DMS 273 (cell line): ENCODE results near the gene ADM2.

Experiments used
- DNase-seq: peaks from one replicate; lab custom pipeline; 2025; ENCODE audit not compliant: unreplicated experiment; lab: John Stamatoyannopoulos, UW

ADM2 gene

DNA sequence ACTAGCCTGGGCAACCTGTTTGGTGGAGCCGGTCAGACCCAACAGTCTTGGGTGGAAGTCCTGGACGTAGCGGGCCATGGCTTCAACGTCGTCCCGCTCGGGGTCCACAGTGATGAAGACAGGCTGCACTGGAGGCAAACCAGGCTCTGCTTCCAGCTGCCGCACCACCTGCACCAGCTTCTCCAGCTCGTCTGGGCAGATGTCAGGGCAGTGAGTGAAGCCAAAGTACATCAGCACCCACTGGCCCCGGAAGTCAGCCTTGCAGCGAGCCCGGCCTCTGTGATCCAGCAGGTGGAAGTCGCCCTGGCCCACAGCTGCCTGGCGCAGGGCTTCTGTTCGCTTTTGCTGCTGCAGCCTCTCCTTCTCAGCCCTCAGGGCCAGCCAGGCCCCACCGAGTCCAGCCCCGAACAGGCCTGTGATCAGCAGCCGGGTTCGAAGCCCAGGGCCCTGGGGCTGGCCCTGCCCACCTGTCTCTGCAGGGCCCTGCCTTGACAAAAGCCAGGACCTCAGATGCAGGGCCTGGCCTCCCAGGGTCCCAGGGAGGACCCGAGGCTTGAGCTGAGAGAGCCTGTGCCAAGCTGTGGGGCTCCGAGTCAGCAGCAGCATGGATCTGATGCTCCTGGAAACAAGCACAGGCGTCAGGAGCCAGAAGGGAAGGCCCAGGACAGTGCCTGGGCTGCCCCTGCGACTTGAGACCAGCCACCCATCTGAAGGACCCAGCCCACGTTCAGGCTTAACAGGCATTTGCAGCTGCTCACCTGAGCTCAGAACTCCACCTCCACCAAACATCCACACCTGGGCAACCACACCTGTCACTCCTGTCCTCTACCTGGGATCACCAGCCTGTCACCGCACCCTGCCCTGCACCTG, 42.7 kb downstream of the ADM2 start:
- DNase-seq = peak; percentile 74

DNA sequence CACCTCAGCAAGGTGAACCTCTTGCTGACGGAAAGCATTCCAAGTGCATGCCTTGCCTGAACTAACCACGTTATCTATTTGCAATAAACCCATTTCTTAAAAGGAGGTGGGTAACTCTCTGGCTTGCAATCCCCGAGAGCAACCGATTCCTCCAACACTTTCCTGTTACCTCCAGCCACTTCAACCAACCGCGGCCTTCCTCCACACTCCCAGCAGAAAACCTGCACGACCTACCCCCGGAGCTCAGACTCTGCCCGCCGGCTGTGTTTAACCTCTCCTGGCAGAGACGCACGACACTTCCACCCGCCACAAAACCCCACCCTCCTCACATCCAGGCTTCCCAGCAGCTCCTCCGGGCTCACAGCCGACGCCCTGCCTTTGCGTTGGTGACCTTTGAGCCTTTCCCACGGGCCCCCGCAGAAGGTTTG, 43.3 kb downstream of the ADM2 start:
- DNase-seq = peak; percentile 63

DNA sequence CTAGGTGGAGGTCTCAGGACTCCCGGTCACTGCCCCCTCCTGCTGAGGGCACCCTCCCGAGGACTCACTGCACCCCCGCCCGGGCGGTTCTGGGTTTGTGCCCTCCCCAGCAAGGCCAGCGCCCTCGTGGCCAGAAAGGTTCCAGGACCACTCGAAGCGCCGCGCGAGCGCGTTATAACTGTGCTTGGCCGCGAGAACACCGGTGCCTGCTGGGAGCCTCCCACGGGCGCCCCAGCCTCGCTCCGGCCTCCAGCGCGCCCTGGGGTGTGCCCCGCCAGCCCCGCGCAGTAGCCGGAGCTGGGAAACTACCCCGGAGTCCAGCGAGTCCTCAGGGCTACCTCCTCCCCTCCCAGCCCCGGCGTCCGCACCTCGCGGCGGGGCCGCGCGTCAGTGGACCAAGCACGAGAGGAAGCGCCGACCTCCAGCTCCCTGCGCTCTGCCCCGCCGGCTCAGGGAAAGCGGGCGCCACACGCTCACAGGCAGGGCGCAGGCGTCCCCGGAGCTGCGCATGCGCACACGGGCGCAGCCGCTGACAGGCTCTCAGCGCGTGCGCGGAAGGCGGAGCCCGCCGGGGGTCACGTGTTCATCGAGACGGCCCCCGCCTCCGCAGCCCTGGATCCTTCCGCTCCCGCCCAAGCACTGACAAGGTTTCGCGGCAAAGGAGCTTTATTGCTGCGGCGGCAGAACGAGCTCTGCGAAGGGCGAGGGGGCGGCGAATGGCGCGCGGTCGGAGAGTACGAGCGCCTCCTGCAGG, 43.9 kb downstream of the ADM2 start, which contains the start of gene SCO2:
Gene SCO2, minus strand, starts transcription at position 495 of the 754 bp plus-strand sequence. CDS start 1,187 bp downstream, outside the sequence.
- DNase-seq = peak; percentile 98

DNA sequence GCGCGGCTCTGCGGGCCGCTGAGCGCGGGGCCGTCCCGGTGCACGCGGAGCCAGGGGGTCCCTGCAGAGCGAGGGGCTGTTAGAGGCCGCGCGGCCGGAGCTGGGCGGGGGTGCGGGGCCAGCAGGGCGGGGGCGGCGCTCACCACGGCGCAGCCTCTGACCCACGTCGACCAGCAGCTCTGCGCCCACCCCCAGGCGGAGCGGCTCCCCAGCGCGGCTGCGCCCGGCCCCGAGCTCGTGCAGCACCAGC, 44.4 kb downstream of the ADM2 start:
- no peak for DNase-seq

DNA sequence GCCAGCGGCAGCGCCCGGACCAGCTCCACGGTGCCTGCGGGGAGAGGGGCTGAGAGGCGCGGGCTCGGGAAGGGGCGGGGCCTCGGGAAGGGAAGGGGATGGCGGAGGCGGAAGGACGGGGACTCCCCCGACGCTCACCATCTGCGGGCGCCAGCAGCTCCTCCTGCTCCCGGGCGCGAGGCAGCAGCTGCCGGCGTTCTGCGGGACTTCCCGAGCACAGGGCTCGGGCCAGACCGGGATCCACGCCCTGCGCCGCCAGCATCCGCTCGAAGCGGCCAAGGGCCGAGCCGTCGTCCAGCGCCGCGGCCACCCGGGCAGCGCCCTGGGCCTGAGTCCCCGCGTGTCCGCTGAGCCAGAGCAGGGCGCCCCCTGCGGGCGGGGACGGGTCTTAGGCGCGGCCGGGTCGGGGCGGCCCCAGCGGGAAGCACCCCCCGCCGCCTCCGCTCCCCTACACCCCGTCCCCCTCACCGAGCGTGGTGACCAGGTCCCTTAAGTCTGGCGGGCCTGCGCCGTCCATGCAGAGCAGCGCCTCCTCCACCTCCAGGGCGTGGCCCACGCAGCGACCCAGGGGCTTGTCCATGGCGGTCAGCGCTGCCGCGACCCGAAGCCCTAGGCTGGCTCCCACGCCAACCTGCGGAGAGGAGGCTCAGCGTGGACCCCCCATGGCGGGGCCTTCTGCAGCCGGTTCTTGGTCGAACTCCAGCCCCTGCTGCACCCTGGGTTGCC, 44.9 kb downstream of the ADM2 start:
- DNase-seq = peak; percentile 91

DNA sequence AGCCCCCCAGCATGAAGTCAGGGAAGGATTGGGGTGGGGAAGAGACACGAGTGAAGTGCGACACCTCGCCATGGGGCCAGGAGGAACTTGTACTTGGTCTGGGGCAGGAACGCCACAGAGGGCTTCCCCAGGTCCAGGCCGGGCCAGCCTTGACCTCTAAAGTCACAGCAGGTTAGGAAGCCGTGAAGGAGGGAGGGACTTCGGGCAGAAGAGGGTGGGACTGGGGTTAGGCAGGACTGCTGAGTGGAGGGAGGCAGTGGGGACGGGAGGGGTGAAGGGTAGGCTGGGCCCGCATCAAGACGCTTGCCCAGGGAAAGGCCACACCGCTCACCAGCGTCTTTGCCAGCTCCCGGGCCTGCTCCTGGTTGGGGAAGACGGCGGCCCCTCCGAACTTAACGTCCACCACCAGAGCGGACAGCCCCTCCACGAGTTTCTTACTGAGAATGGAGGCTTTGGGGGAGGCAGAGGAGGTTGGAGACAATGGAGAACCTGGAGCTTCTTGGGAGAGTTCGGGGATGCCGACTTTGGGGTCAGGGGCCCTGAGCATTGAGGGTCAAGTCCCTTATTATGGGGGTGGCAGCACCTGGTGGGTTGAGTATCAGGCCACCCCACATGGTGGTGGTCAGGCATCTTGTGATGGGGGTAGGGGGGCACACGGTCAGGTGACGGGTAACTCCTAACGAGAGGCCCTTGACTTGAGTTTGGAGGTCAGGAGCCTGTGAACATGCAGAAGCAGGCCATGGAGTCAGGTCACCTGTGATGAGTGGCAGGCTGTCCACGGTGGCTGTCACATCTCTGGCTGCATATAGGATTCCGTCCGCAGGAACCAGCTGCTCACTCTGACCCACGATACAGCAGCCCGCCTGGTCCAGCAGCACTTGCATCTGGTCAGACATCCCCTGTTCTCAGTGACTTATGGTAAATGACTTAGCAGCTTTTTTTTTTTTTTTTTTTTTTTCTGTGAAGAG, 45.8 kb downstream of the ADM2 start:
- DNase-seq = peak; percentile 27

DNA sequence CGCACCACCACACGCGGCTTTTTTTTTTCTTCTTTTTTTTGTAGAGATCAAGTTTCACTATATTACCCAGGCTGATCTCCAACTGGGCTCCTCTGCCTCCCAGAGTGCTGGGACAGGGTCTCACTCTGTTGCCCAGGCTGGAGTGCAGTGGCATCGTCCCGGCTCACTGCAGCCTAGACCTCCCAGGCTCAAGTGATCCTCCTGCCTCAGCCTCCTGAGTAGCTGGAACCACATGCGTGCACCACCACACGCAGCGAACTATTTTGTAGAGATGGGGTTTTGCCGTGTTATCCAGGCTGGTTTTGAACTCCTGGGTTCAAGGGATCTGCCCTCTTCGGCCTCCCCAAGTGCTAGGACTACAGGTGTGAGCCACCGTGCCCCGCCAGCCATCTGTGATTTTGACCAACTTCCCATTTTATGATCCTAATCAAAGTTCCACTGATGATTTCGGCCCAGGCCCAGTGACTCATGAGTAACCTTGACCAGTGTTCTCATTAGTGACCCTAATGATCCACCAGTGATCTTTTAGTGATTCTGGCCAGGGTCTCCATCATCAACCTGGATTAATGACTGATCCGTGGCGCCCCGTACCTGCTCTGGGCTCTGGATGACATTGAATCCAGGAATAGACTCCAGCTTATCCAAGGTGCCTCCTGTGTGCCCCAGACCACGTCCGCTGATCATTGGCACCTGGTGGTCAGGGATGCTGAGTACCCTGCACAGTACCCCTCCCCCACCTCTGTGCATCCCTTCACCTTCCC, 46.8 kb downstream of the ADM2 start:
- no peak for DNase-seq

DNA sequence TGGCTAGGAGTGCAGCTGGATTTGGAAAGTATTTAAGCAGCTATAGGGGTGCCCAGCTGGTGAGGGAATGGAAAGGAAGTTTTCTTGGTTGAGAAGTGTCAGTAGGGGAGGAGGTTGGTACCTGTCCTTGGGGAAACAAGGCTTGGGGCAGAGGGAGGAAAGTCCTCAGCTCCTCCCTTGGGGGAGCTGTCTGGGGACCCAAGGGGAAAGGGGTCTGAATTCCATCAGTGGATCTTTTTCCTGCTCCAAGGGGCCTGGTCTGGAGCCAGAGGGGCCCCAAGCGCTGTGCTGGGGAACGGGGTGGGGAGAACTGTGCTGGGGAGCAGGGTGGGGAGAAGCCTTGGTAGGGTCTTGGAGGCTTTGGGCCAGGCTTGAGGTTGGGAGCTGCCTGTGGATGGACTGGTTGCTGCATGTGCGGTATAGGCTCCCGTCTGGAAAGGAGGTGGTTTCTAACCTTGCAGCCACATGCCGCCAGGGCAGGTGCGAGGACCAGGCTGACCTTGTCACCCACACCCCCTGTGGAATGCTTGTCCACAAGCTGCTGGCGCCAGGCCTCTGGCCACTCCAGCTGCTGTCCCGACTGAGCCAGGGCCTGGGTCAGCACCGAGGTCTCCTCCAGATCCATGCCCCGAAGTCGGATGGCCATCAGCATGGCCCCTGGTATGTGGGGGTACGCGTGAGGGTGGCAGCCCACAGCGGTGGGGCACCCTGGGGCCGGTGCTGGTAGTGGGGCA, 47.5 kb downstream of the ADM2 start:
- no peak for DNase-seq

DNA sequence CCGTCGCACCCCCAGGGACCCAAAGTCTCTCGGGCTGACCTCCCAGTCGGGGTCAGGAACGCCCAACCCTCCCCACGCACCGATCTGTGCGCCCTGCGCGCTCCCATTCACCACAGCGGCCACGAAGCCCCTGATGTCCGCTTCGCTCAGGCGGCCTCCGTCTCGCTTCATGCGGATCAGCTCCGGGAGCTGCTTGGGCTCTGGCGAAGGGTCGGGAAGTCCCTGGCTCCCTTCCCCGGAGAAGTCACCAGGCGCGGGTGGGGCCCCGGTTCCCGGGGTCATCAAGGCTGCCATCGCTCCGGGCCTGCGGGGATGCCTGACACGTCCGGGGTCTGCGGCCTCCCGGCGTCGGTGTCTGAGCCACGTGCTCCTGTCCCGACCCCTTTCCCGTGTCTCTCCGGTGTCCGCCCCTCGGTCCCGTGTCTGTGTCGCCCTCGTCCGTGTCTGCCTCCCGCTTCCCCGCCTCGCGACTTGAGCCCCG, 48.1 kb downstream of the ADM2 start:
- peak; percentile 43 for DNase-seq

DNA sequence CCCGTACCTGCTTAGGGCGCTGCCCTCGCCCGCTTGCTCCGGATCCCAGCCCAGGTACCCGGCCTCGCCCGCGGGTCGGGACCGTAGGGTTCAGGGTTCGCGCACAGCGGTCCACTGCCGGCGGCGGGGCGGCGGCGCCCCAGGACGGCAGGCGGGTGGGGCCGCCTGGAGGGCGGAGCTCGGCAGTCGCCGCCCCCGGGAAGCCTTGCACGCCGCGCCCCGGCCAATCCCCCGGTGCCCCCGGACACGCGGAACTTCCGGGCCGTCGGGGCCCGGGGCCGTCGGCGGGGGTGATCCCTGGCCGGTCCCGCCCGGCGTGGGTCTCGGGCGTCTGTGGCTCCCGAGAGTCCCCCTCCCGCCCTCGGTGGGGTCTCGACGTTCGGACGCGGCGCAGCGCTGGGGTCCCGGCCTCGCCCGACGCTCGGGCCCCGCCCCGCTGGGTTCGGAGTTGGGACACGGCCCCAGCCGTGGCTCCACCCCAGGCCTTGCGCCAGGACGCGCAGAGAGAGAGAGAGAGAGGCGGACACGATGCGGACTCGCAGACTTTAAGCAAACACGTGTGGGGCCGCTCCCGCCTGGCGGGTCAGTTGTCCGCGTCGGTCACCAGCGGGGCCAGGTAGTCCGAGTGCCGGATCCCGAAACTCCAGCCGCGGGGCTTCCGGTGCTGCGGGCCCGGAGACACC, 48.7 kb downstream of the ADM2 start, which contains the start of gene TYMP:
Gene TYMP, minus strand, starts transcription at position 116 of the 683 bp plus-strand sequence. CDS start 303 bp downstream, outside the sequence.
- DNase-seq = peak; percentile 63

DNA sequence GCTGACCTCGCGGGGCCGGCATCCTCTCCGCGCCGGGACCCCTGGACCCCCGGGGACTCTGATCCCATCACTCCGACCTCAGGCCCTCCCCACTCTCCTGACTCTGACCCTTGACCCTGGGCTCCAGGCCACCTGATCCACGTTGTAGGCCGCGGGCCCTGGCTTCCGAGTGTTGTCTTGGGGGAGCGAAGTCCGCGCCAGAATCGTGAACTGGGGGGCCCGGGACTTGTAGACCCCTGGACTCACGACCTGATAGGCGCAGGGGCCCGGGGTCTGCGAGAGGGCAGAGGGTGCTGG, 49.2 kb downstream of the ADM2 start:
- DNase-seq = no peak

DNA sequence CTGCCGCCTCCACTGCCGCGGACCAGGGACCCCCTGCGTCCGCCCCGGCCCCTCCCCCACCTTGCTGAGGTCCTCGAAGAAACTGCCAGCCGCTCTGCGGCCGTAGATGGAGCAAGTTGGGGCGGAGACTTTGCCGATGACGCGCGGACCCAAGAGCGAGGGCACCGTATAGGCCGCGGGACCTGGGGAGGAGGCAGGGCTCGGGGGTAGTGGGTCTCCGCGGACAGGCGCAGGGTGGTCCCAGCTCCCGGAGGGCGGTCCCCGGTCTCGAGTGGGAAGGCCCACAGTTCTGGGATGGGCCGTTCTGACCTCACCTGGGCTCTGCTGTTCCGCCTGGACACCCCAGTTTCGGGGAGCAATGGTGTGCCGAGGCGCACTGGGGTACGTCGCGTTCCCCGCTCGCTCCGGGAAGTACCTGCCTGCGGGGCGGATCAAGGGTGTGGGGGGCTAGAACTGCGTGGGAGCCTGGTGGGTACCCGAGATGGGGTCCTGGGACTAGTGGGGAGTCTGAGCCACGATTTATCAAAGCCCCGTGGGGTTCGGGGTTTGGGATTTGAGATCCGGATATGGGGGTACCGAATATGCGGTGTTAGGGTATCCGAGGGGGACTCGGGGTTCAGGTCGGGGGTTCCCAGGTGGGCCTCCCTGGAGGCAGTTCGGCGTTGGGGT, 49.7 kb downstream of the ADM2 start:
- peak; percentile 76 for DNase-seq

DNA sequence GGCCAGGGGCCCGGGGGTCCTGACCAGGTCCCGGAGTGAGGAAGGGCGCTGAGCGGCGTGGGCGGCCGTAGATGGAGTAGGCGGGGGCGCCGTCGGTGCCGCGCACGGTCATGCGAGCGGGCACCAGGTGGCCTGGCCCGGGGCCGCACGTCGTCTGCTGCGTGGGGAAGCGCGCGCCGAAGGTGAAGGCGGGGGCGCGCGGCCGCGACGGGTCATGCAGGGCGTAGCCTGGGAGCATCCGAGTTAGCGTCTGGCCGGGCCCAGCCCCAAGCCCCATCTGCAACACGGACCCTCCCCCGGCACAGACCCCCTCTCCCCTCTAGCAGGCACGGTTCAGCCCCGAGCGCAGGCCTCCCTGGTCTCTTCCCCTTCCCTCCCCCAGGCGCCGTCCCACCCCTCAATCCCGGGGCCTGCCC, 50.2 kb downstream of the ADM2 start:
- DNase-seq = peak; percentile 51

DNA sequence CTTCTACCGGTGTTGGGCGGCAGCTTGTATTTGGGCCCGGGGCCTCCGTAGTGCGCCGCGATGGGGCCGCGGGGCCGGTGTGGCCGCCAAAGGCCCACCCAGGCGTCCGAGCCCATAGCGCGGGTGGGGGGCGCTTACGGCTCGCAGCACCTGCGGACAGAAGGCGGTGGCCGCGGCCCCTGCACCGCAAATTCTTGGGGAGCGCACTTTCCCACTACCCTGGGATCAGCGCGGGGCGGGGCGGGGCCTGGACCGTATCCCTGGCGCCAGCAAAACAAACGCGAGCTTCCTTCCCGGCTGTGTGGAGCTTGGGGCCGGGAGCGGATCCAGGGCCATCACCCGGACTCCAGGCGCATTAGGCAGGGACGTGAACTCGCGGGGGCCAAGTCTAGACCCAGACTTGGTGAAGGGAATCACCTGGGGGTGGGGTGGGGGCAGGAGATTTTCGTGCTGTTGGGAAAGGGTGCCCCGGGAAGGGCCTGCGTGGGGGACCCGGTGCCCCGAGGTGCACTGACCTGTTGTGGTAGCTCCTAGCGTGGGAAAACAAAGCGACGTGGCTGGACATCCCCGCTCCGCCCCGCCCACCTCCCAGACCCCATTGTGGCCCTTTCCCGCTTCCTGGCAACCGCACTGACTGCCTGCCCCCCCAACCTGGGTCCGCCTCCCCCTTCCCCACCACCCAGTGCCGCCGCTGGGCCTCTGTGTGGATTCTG, 50.8 kb downstream of the ADM2 start:
- peak; percentile 45 for DNase-seq

DNA sequence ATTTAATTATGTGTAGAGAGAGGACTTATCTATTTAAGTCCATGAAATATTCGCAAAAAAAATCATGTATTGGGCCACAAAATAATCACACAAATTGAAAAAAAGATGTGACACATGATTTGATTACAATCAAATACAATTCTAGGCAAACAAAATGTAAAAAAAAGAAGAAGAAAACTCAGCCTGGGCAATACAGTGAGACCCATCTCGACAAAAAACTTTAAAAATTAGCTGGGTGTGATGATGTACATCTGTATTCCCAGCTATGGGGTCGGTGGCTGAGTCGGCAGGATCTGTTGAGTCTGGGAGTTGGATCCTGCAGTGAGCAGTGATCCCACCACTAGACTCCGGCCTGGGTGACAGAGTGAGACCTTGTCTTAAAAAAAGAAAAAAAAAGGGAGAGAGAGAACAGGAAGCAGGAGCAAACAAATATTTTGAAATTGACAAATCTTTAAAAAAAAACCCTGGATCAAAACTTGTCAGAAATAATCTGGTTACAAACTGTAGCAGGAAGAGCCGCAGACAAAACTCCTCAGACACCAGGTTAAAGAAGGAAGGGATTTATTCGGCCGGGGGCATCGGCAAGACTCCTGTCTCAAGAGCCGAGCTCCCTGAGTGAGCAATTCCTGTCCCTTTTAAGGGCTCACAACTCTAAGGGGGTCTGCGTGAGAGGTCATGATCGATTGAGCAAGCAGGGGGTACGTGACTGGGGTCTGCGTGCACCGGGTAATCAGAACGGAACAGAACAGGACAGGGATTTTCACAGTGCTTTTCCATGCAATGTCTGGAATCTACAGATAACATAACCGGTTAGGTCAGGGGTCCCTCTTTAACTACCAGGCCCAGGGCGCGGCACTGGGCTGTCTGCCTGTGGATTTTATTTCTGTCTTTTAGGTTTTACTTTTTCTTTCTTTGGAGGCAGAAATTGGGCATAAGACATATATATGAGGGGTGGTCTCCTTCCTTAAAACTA, 51.8 kb downstream of the ADM2 start:
- DNase-seq = no peak
